HL-60/S4 treated with retinoic acid at 250 ng/mL for 4 days and 3 days (cell line): ENCODE data around the gene TNRC6C.
"Not testable (repeated sequence)": the region's sequence is repeated elsewhere in the genome, so short reads cannot be mapped to it uniquely, and the experiment has no call there.

Experiments
- in situ Hi-C: fragments of 300-500 bp; cut with MboI; formaldehyde crosslinking; loops from 2 replicates; pipeline ENCODE4 v1.7.0; 2022; ENCODE audit warnings: low sequenced_read_pairs

Gene TNRC6C

DNA sequence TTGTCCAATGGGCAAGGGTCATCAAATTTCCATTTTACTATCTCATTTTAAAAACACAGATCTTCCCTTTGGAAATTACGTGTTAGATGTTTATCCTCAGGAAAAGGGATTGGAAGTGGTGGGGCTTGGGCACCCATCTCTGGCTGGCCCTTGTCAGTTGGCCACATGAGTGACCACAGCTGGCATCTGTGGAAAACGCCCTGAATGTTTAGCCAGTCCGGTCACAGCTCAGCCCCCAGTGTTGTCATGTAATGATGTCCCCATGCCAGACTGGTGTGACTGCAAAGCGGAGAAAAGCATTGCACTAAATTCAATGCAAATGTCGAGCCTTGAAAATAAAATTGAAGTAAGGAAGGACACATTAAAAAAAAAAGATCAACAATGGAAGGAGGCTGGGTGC is 117.0 kb downstream of the TNRC6C start:
- in situ Hi-C loops = no loop called here

DNA sequence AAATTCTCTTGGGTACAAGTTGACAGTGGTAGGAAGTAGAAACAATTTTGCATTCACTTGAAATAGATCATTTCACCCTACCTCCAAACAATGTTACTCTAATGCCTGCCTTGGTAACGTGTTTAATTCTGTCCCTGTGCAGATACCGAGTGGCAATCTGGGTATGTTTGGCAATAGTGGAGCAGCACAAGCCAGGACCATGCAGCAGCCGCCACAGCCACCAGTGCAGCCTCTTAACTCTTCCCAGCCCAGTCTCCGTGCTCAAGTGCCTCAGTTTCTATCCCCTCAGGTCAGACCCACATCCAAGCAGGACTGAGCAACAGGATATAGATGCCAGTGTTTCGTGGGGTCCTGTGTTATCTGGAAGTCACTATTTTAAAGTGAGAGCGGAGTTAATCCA is 120.8 kb downstream of the TNRC6C start:
- in situ Hi-C loops = no loop called here

DNA sequence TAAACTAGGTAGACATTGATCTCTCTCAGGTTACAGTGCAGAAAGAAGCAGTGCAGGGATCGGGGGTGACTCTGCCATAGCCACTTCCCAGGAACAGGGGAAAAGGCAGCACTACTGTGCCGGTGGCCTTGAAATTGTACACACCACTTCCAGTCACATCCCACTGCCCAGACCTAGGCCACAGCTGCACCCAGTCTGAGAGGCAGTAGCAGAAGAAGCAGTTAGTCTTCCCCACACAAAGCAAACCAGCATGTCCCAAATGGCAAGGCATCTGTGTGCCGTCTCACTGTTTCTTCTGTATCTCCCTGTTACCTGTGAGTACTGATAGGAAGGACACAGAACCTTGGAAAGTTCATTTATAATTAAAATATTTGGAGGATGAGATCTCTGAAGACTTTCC is 123.0 kb downstream of the TNRC6C start:
- in situ Hi-C loops = no loop called here

DNA sequence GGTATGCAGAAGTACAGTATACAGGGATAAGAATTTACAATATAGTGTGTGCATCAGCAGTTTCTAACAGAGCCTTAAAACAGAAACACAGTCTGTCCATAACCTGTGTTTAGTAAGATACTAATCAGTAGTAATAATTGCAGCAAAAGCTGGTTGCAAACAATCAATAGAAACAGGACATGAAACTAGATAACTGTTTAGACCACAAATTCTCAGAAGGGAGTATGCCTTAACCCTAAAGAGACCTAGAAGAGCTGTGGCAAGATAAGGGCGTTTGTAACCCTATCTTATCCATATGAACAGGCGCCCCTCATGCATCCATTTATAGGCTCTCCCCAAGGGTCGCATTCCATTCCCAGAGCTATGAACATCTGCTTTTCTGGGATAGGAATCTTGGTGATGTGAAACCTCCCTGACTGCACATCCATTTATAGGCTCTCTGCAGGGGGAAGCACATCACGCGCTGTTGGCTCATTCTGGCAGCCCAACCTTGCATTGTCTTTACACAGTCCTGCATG is 123.9 kb downstream of the TNRC6C start:
- in situ Hi-C loops = not testable (repeated sequence)

DNA sequence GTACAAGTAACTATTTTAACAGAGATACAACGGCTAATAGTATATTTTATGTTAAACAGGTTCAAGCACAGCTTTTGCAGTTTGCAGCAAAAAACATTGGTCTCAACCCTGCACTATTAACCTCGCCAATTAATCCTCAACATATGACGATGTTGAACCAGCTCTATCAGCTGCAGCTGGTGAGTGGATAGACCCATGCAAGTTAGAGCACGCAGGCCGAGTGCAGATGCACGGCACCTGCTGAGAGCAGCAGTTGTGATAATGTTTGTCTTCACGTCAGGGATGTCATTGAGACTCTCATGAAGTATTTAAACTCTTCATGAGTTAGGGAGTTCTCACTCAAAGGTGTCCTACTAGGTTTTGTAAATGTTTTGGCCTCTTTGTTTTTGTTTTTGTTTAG is 124.5 kb downstream of the TNRC6C start:
- in situ Hi-C loops = no loop called here

DNA sequence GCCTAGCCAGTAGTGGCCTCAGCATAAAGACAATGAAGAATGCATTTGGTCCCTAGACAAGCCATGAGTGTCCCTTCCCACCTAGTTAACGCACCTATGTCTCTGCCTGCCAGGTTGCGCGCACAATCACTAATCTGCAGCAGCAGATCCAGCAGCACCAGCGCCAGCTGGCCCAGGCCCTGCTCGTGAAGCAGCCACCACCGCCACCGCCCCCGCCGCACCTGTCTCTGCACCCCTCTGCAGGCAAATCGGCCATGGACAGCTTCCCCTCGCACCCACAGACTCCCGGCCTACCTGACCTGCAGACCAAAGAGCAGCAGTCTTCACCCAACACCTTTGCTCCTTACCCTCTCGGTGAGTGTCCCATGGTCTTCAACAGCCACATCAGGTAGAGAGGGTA is 128.2 kb downstream of the TNRC6C start:
- in situ Hi-C loops = no loop called here

DNA sequence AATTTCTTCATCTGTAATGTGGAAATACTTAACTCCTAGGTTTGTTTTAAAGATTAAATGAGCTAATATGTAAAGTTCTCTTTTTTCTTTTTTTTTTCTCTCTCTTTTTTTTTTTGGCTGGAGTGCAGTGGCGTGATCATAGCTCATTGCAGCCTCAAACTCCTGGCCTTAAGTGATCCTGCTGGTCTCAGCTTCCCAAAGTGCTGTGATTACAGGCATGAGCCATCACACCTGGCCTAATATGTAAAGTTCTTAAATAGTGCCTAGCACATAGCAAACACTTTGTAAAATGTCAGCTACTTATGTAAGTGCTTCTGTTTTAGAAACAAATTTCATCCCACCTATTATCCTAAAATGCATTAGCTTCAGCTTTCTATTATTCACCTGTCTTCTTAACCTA is 130.0 kb downstream of the TNRC6C start:
- in situ Hi-C loops = no loop called here

DNA sequence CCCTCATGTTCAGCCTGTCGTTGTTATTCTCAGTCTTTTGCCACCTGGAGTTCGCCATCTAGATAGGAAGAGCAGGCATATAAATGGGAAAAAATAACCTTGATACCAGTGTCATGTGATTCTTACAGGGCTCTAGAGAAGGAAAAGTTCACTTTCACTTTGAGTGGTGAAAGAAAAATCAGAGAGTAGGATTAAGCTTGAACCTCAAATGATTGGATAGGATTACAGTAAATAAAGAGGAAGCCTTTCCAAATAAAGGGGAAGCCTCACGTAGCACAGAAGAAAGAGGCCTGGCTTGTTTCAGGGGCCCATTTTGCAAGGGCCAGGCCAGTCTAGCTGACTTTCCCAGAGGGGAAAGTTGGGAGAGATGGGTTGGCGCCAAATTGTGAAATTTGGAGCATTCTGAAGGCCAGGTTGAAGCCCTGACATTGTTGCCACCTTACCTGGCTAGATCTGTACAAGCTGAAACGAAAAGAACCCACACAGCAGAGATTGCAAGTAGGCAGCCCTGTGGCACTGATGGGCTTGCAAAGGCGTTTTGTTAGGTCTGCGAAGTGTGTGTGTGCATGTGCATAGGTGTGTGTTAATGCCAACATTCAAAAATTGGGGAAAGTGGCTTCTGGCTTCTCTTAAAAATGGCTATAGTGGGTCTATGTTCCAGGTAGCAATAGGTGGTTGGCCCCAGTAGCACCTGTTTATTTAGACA is 131.2 kb downstream of the TNRC6C start:
- in situ Hi-C loops = no loop called here

DNA sequence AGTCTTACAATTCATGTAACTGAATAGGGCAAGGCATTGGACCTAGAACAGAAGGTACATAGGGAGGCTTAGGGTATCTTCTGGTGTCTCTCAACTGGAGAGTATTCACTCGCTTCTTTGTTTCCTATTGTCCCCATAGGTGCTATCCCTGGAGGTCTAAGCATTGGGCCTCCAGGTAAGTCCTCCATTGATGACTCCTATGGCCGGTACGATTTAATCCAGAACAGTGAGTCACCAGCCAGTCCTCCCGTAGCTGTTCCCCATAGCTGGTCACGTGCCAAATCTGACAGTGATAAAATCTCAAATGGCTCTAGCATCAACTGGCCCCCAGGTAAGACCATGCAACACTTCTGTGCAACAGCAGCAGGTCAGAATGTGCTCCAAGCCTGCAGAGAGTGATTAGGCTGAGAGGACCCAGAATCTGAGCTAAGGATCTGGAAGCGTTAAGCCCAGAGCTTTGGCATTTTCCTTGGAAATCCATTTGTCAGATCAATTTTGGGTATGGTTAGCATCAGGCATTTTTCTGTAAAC is 134.4 kb downstream of the TNRC6C start:
- in situ Hi-C loops = no loop called here

DNA sequence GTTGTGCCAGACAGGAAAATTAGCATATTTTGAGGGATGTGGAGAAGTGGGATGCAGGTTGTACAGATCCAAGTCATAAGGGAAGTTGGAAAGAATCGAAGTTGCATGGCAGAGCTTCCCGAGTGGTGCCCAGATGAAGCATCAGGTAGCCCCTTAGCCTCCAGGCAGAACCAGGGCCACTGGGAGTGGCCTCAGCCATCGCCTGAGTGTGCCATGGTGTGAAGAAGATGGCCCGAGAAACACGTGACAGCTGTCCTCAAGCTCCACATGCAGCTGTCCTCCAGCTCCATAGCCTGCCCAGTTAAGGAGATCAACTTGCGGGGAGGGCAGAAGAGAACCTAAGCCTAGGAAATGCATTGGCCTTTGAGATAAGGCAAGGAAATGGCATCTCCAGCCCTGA is 136.5 kb downstream of the TNRC6C start:
- in situ Hi-C loops = no loop called here

DNA sequence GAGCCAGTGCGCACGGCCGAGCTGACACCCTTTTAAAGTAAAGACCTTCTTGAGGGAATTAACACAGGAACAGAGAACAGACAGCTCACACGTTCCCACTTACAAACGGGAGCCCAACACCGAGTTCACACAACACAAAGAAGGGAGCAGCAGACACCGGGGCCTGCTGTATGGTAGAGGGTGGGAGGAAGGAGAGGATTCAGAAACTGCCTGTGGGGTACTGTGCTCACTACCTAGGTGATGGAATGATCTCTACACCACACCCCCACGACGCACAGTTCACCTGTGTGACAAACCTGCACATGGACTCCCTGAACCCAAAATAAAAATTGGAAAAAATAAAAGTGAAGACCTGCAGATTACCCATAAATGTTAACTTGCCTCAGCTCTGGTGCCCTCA is 137.6 kb downstream of the TNRC6C start:
- in situ Hi-C loops = no loop called here

DNA sequence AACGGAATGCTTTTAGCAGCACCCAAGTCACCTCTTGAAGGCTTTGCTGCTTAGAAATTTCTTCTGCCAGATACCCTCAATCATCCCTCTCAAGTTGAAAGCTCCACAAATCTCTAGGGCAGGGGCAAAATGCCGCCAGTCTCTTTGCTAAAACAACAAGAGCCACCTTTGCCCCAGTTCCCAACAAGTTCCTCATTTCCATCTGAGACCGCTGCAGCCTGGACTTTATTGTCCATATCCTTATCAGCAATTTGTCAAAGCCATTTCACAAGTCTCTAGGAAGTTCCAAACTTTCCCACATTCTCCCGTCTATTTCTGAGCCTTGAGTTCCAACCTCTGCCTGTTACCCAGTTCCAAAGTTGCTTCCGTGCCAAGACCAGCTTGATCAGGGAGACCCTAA is 142.6 kb downstream of the TNRC6C start:
- in situ Hi-C loops = no loop called here

DNA sequence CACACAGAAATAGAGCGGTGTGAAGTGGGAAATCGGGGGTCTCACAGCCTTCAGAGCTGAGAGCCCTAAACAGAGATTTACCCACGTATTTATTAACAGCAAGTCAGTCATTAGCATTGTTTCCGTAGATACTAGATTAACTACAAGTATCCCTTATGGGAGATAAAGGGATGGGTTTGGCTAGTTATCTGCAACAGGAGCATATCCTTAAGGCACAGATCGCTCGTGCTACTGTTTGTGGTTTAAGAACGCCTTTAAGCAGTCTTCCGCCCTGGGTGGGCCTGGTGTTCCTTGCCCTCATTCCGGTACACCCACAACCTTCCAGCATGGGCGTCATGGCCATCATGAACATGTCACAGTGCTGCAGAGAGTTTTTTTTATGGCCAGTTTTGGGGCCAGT is 143.0 kb downstream of the TNRC6C start:
- in situ Hi-C loops = no loop called here

DNA sequence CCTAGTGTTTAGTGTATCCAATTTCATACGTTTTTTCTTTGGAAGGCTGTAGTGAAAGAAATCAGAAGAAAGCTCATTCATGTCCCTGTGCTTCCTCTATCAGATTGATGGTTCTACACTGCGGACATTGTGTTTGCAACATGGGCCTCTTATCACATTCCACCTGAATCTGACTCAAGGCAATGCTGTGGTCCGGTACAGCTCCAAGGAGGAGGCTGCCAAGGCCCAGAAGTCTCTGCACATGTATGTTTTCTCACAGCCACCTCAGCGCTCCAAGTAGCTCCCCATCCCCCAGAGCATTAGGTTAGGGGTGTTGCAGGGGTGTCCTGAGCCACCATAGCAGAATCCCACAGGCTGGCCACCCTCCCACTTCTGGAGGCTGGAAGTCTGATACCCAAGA is 144.8 kb downstream of the TNRC6C start:
- in situ Hi-C loops = no loop called here

DNA sequence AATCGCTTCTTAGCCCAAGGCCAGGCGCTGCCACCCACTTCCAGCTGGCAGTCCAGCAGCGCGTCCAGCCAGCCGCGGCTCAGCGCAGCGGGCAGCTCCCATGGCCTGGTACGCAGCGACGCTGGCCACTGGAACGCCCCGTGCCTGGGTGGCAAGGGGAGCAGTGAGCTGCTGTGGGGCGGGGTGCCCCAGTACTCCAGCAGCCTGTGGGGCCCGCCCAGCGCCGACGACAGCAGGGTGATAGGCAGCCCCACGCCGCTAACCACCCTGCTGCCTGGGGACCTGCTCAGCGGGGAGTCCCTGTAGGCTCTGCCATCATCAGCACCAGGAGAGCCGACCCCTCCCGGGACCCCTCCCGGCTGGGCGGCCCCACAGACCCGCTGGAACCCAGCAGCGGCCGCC is 146.0 kb downstream of the TNRC6C start:
- in situ Hi-C loops = no loop called here

DNA sequence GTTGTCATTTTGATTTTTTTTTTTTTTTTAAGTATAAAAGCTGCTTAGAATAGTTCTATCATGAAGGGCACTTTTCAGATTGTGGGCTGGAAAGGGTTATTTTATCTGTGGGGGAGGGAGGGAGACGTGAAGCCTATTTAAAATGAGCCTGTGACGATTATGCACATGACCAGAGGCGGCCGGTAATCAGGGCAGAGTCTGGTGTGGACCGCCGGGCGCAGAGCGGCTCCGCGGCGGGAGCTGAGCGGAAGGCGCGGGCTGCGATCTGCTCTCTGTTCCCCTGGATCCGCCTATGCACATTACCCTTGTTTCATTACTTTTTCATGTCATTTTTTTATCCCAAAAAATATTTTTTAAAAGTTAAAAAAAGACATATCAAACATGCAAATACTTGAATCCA is 146.6 kb downstream of the TNRC6C start:
- in situ Hi-C loops = no loop called here

DNA sequence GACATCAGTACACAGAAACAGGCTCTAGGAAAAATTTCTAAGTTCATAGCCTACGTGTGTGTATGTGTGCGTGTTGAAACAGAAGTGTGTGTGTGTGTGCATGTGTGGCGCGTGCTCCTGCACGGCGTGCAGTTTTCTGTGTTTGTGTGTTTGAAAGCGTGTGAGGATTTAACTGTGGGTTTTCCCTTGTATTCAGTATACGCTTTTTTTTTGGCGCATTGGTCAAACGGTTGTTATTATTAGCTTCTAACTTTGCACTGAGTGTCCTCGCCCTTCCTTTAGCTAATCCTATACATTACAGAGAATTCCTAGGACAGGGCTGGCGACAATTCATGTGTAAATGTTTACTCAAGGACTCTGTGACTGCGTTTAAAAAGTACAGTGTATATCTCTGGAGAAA is 147.0 kb downstream of the TNRC6C start:
- in situ Hi-C loops = no loop called here

DNA sequence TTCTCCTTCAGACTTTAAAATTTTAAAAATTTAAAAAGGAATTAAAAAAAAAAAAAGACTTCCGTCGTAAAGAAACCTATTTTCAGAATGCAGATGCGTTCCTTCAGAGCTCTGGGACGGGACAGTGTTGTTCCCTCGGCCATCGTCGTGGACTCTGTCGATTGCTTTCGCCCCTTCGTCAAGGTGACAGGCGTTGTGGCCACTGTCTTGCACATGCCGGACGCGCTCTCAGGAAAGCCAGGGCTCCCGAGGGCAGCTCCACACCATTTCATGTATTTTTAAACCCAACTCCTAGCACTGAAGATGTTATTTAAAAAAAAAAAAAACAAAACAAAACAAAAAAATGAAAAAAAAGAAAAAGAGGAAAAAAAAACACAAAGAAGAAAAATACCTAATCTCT is 147.7 kb downstream of the TNRC6C start:
- in situ Hi-C loops = no loop called here

DNA sequence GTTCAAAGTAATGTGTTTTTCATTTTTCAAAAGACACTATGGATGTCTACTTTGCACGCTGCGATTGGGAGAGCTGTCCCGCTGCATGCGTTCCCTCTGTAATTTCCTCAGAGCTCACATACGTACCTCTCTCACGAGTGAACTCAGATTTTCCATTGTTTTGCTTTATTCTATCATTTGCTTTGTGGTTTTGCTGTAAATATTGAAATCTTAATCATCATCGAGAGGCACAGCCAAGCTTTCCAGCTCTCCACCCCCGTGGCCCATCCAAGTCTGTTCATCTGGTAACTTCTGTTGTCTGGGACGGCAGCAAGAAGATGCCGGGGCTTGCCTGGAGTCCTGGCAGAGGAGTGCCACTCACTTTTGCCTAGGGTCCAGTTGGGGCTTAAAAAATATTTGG is 149.0 kb downstream of the TNRC6C start:
- in situ Hi-C loops = no loop called here

DNA sequence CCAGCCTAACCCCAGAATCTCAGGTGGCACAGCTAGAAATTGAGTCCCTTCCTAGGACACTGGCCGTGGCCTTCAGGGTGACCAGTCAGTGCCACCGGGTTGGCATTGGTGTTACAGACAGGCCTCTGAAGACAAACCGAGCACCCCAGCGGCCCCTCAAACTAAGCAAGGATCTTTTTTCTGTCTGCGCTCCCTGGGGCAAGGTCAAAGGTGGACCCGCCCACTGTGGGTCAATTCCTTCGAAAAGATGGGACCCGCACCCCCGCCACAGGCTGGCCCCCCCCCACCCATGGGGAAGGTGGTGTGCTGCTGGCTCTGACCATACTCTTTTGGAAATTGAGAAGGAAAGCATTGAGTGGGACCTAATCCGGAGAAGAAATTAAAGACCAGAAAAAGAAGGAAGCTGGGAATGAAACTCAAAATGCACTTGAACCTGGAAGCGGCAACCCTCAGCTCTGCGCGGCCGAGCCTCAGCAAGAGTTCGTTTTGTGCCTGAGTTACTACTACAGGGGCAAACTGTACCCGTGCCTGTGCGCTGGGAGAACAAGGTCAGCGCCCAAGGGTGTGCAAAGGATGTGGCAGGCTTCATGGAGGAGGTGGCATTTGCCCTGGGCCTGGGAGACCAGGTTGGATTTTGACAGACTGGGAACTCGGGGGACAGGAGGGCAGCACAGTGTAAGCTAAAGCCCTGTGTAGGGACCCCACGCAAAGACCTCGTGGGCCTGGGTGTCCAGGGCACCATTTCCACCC is 149.6 kb downstream of the TNRC6C start:
- in situ Hi-C loops = no loop called here

DNA sequence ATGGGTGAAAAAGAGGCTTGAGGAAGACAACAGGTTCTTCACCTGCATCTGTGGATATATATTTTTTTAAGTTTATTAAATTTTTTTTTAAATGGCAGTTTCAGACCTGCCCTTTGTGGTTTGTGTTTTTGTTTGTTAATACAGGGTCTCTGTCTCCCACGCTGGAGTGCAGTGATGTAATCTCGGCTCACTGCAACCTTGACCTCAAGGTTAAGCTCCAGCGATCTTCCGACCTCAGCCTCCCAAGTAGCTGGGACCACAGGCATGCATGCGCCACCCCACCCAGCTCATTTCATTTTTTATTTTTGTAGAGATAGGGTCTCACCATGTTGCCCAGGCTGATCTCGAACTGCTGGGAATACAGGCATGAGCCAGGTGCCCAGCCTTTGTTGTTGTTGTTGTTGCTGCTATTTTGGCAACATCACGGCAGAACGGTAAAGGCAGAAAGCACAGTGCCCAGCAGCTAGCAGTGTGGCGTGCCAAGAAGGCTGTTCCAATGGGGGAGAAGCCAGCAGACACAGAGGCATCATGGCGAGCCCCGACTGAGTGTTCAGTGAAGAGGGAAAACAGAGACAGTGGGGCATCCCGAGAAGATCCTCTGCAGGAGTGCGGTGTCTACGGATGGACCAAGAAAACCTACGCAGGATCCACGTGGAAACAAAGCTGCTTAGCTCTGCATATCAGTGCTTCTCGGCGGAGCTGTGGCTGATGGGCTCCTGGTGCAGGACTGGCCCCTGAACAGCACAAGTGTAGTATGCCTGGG is 150.4 kb downstream of the TNRC6C start:
- in situ Hi-C loops = no loop called here

DNA sequence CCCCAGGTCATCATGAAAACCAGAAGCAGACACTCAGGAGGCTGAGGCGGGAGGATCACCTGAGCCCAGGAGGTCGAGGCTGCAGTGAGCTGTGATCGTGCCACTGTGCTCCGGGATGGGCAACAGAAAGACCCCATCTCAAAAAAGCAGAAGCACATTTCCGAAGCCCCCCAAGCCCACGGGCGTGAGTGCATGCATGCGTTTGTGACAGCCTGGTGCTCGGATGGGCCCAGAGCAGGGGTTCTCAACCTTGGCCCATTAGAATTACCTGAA is 150.9 kb downstream of the TNRC6C start:
- in situ Hi-C loops = no loop called here
